ENCODE data around the gene PLCB1. TPM values are rescaled to one million over a fixed set of nuclear protein-coding genes. Genes with fewer than 3 reads are reported as not detected.
"Not testable (repeated sequence)": the region's sequence is repeated elsewhere in the genome, so short reads cannot be mapped to it uniquely, and the experiment has no call there.

The PLCB1 gene
- total RNA-seq, 1 donor, result 14.6 TPM

DNA sequence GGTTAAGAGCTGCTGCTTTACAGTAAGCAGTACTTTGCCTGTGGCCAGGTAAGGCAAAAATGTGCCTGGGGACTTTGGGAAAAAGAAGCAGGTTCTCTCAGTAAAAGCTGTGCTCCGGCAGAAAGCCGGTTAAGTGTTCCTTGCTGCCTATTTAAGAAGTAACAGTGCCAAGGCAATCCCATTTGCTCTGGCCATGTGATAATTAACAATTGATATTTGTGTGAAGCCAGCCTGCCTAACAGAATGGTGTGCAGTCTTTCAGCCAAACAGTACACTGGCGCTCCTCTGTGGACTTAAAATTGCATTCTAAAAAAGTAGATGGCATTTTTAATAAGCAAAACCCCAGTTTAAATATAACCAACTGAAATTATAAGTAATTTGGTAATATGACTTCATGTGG, 430.3 kb downstream of the PLCB1 start:
- no peaks in the 10 kb centered on the region for H3K27me3 ChIP-seq (ENCODE audit: insufficient read depth, low read length)
- no peaks in the 10 kb centered on the region for H3K4me1 ChIP-seq (ENCODE audit: insufficient read depth, low read length)
- no peak overlapping the region for H3K4me3 ChIP-seq (ENCODE audit: low read length)
- no peaks in the 10 kb centered on the region for H3K9me3 ChIP-seq (ENCODE audit: low read depth, low read length)

- H3K9me3 ChIP-seq (ENCODE audit: low read depth, low read length), result no peaks in the 10 kb centered on the region
- no peak overlapping the region for H3K4me3 ChIP-seq (ENCODE audit: low read length)
- H3K27me3 ChIP-seq (ENCODE audit: insufficient read depth, low read length), result no peaks in the 10 kb centered on the region
- H3K4me1 ChIP-seq (ENCODE audit: insufficient read depth, low read length), result peaks cover 11% of the 10 kb centered on the region
Observed at GRCh38 chr20:8568075-8568474, 436.0 kb downstream of the PLCB1 start.

- Histone ChIP-seq H3K27me3 (ENCODE audit: insufficient read depth, low read length) (no peaks in the 10 kb centered on the region), H3K4me1 (ENCODE audit: insufficient read depth, low read length) (peaks cover 11% of the 10 kb centered on the region), H3K4me3 (ENCODE audit: low read length) (no peak overlapping the region), H3K9me3 (ENCODE audit: low read depth, low read length) (no peaks in the 10 kb centered on the region)
Observed at GRCh38 chr20:8569766-8570165, 437.7 kb downstream of the PLCB1 start.

DNA sequence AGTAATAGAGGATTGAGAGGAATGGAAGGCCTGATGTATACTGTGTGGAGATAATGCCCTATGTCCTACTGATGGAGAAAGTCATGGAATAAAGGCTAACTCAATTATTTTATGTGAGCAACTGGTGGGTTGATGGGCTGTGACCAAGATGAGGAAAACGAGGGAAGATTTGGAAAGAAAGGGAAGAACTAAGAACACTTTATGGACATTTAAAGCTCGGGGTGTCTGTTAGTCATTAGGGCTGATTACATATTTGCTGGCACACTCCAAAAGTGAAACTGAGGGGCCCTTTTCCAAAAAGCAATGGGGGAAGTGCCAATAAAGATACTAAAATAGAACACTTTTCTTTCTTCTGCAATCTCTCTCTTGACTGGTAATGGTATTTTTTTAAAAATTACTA, 439.5 kb downstream of the PLCB1 start:
- Histone ChIP-seq H3K9me3 (ENCODE audit: low read depth, low read length) (no peaks in the 10 kb centered on the region), H3K4me3 (ENCODE audit: low read length) (no peak overlapping the region), H3K4me1 (ENCODE audit: insufficient read depth, low read length) (peaks cover 11% of the 10 kb centered on the region), H3K27me3 (ENCODE audit: insufficient read depth, low read length) (no peaks in the 10 kb centered on the region)

- peaks cover 11% of the 10 kb centered on the region for H3K4me1 ChIP-seq (ENCODE audit: insufficient read depth, low read length)
- no peaks in the 10 kb centered on the region for H3K27me3 ChIP-seq (ENCODE audit: insufficient read depth, low read length)
- no peaks in the 10 kb centered on the region for H3K9me3 ChIP-seq (ENCODE audit: low read depth, low read length)
- H3K4me3 ChIP-seq (ENCODE audit: low read length), result no peak overlapping the region
Observed at GRCh38 chr20:8573686-8574085, 441.6 kb downstream of the PLCB1 start.

DNA sequence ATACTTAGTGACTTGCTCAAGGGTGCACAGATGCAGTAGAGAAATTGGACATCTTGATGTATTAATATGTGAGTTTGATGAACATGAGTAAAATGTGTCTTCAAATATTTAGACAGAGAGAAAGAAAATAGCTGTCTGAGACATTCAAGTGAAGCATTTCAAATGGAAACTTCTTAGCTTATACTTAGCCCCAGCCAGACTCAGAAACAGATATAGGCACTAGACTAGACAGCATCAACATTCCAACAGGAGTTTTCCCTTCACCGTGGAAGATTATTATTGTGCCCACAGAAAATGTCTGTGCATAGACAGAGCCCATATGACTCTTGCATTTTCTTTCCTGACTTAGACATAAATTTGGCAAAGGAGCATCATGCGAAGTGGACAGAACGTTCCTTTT, 443.0 kb downstream of the PLCB1 start:
- no peak overlapping the region for H3K4me3 ChIP-seq (ENCODE audit: low read length)
- H3K9me3 ChIP-seq (ENCODE audit: low read depth, low read length), result no peaks in the 10 kb centered on the region
- no peaks in the 10 kb centered on the region for H3K27me3 ChIP-seq (ENCODE audit: insufficient read depth, low read length)
- H3K4me1 ChIP-seq (ENCODE audit: insufficient read depth, low read length), result peaks cover 11% of the 10 kb centered on the region

DNA sequence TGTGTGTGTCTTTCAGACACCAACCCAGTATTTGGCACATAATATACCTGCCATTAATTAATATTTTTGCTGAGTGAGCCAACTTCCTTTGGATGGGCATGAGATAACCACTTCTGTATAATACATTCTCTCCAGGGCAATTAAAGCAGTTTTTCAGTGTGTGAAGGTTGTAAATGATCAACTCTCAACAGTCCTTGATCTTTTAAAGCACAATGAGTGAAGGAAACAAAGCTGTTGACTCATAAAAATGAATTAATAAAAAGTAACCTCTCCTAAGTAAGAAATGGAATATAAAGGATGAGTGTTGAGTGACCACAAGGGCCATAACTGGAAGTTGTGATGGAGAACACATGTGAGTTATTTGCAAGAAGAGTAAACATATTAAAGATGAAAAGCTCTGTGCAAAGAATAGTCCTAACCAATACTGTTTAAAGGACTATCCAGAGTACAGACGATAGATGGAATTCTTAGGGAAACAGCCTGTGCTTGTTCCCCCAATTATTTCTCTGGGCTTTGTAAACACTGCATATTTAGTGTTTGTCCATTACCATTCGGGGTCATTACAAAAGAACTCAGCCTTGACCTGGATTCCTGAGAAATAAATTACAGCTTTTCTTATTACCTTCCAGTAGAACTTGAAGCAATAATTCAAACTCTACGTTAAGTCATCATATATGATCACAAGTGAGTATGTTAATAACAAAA, 446.2 kb downstream of the PLCB1 start:
- H3K27me3 ChIP-seq (ENCODE audit: insufficient read depth, low read length), result no peaks in the 10 kb centered on the region
- H3K9me3 ChIP-seq (ENCODE audit: low read depth, low read length), result no peaks in the 10 kb centered on the region
- H3K4me3 ChIP-seq (ENCODE audit: low read length), result no peak overlapping the region
- no peaks in the 10 kb centered on the region for H3K4me1 ChIP-seq (ENCODE audit: insufficient read depth, low read length)

- H3K4me1 ChIP-seq (ENCODE audit: insufficient read depth, low read length), result no peaks in the 10 kb centered on the region
Observed at GRCh38 chr20:8579035-8579434, 447.0 kb downstream of the PLCB1 start.

GRCh38 chr20:8581446-8582183, 449.5 kb downstream of the PLCB1 start:
- Histone ChIP-seq H3K4me3 (ENCODE audit: low read length) (no peak overlapping the region), H3K27me3 (ENCODE audit: insufficient read depth, low read length) (no peaks in the 10 kb centered on the region), H3K9me3 (ENCODE audit: low read depth, low read length) (no peaks in the 10 kb centered on the region), H3K4me1 (ENCODE audit: insufficient read depth, low read length) (no peaks in the 10 kb centered on the region)

More at GRCh38 chr20:8579035-8579434, 447.0 kb downstream of the PLCB1 start:
- no peaks in the 10 kb centered on the region for H3K9me3 ChIP-seq (ENCODE audit: low read depth, low read length)
- no peaks in the 10 kb centered on the region for H3K27me3 ChIP-seq (ENCODE audit: insufficient read depth, low read length)
- no peak overlapping the region for H3K4me3 ChIP-seq (ENCODE audit: low read length)

DNA sequence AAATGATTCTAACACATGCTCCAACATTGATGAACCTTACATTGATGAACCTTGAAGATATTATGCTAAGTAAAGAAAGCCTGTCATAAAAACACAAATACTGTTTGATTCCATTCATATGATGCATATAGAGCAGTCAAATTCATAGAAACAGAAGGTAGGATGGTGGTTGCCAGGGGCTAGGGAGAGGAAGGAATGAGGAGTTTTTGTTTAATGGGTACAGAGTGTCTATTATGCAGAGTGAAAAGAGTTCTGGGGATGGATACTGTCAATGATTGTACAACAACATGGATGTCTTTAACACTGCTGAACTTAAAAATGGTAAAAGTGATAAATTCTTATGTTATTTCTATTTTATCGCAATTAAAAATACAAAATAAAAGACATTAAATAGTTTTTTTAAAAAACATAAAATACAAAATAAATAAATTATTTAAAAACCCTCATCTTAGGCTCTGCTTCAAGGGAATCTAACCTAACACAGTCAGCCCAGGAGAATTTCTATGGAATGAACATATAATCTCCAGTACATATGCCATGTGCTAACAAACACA, 451.0 kb downstream of the PLCB1 start:
- H3K9me3 ChIP-seq (ENCODE audit: low read depth, low read length), result no peaks in the 10 kb centered on the region
- no peak overlapping the region for H3K4me3 ChIP-seq (ENCODE audit: low read length)
- no peaks in the 10 kb centered on the region for H3K27me3 ChIP-seq (ENCODE audit: insufficient read depth, low read length)
- no peaks in the 10 kb centered on the region for H3K4me1 ChIP-seq (ENCODE audit: insufficient read depth, low read length)

- Histone ChIP-seq H3K4me1 (ENCODE audit: insufficient read depth, low read length) (no peaks in the 10 kb centered on the region), H3K9me3 (ENCODE audit: low read depth, low read length) (no peaks in the 10 kb centered on the region), H3K4me3 (ENCODE audit: low read length) (no peak overlapping the region), H3K27me3 (ENCODE audit: insufficient read depth, low read length) (no peaks in the 10 kb centered on the region)
Observed at GRCh38 chr20:8583566-8584043, 451.5 kb downstream of the PLCB1 start.

DNA sequence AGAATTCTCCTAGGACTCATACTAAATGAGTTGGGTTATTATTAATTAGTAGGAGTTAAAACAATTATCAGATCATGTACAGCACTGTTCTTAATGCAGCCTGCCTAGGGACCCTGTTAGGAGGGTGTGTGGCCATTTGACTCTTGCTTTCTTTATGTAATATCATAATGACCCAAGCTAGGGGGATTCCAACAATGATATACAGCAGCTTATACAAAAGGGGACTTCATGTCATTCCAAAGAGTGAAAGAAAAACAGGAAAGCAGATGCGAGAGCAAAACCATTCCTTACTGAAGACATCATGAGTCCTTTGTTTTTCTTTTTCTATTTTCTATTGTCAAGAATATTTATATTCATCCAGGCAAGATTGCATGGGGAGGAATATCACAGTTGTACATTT, 455.2 kb downstream of the PLCB1 start:
- Histone ChIP-seq H3K4me1 (ENCODE audit: insufficient read depth, low read length) (no peaks in the 10 kb centered on the region), H3K4me3 (ENCODE audit: low read length) (no peak overlapping the region), H3K9me3 (ENCODE audit: low read depth, low read length) (no peaks in the 10 kb centered on the region), H3K27me3 (ENCODE audit: insufficient read depth, low read length) (no peaks in the 10 kb centered on the region)

DNA sequence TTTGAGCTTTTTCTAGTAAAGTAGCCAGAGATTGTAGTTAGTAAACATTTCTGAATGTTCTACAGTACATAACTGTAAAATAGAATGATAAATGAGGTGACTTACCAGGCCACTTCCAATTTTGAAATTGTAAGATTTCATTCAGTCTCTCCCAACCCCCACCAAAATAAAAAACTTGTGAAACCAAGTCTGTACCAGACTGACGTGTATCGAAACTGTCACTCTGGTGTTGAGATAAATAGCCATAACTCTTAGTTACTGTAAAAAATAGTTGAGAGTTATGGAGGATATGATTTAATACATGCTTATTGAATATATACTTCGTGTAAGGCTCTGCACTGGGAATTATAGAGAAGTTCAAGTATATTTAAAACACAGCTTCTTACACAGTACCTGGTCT, 455.7 kb downstream of the PLCB1 start:
- no peaks in the 10 kb centered on the region for H3K27me3 ChIP-seq (ENCODE audit: insufficient read depth, low read length)
- no peaks in the 10 kb centered on the region for H3K9me3 ChIP-seq (ENCODE audit: low read depth, low read length)
- no peak overlapping the region for H3K4me3 ChIP-seq (ENCODE audit: low read length)
- no peaks in the 10 kb centered on the region for H3K4me1 ChIP-seq (ENCODE audit: insufficient read depth, low read length)

DNA sequence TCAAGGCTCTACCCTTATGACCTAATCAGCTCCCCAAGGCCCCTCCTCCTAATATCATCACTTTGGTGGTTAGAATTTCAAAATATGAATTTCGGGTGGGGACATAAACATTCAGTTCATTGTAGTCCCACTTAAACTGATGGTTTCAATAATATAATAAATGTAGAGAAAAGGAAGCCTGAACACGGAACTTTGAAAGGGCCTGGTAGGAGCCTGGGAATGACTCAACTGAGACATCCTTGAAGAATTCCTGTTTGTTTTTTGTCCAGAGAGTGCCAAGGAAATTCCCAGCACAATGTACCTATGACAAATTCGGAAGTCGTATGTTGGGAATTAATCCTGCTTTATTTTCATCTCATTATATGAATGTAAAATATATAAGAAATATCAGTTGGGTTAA, 457.9 kb downstream of the PLCB1 start:
- Histone ChIP-seq H3K4me3 (ENCODE audit: low read length) (no peak overlapping the region), H3K9me3 (ENCODE audit: low read depth, low read length) (no peaks in the 10 kb centered on the region), H3K27me3 (ENCODE audit: insufficient read depth, low read length) (no peaks in the 10 kb centered on the region), H3K4me1 (ENCODE audit: insufficient read depth, low read length) (no peaks in the 10 kb centered on the region)

DNA sequence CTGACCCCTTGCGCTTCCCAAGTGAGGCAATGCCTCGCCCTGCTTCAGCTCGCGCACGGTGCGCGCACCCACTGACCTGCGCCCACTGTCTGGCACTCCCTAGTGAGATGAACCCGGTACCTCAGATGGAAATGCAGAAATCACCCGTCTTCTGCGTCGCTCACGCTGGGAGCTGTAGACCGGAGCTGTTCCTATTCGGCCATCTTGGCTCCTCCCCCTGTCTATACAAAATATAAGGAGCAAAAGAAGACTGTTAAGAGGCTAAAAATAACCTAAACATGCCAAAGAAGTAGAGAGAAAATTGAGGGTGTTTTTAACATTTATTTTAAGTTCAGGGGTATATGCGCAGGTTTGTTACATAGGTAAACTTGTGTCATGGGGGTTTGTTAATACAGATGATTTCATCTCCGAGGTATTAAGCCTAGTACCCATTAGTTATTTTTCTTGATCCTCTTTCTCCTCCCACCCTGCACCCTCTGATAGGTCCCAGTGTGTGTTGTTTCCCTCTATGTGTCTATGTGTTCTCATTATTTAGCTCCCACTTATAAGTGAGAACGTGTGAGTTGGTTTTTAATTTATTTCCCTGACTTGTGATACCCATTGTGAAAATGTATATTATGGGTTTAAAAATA, 469.0 kb downstream of the PLCB1 start:
- H3K4me1 ChIP-seq (ENCODE audit: insufficient read depth, low read length), result peaks cover 14% of the 10 kb centered on the region
- H3K27me3 ChIP-seq (ENCODE audit: insufficient read depth, low read length); H3K4me3 ChIP-seq (ENCODE audit: low read length); H3K9me3 ChIP-seq (ENCODE audit: low read depth, low read length): not testable (repeated sequence)

Measured in mononuclear cell (primary cell).